Esophagus (tissue), 2 donors: ENCODE measurements around the gene KLHDC10. TPM values are rescaled to one million over a fixed set of nuclear protein-coding genes. Genes with fewer than 3 reads are reported as not detected.
"Not testable (repeated sequence)": the region's sequence is repeated elsewhere in the genome, so short reads cannot be mapped to it uniquely, and the experiment has no call there.

ENCODE experiments used
- H3K27ac ChIP-seq, 2 donors: one replicate each; pipeline ENCODE4 v1.5.1; 2013; ENCODE audit warnings: low read depth in 2 of 2, mild to moderate bottlenecking in 2 of 2, inconsistent platforms in 1 of 2, low read length in 1 of 2, moderate library complexity in 1 of 2
- H3K27me3 ChIP-seq, 2 donors: one replicate each; pipeline ENCODE4 v1.6.1; 2013; ENCODE audit warnings: low read length in 2 of 2, control low read depth in 1 of 2, mild to moderate bottlenecking in 1 of 2; ENCODE audit not compliant: insufficient read depth in 2 of 2, control insufficient read depth in 1 of 2
- H3K36me3 ChIP-seq, 2 donors: one replicate each; pipeline ENCODE4 v1.6.1; 2013; ENCODE audit warnings: low read length in 1 of 2; ENCODE audit not compliant: control insufficient read depth in 2 of 2, insufficient read depth in 2 of 2
- H3K4me1 ChIP-seq, 2 donors: one replicate each; pipeline ENCODE4 v1.6.1; 2013; ENCODE audit warnings: low read length in 1 of 2; ENCODE audit not compliant: control insufficient read depth in 2 of 2, insufficient read depth in 2 of 2
- H3K4me3 ChIP-seq, 2 donors: one replicate each; pipeline ENCODE4 v1.5.1; 2013; ENCODE audit warnings: low read length in 2 of 2, mild to moderate bottlenecking in 2 of 2, low read depth in 1 of 2, moderate library complexity in 1 of 2
- H3K9me3 ChIP-seq, 2 donors: one replicate each; pipeline ENCODE4 v1.6.1; 2013; ENCODE audit warnings: mild to moderate bottlenecking in 2 of 2, low read depth in 1 of 2, low read length in 1 of 2, moderate library complexity in 1 of 2; ENCODE audit not compliant: control insufficient read depth in 2 of 2, insufficient read depth in 1 of 2
- WGBS, 2 donors: extraction: QIAGEN DNeasy Blood & Tissue Kit; methylation state at CpG; one replicate each; pipeline ENCODE4 v1.1.7; 2013; 5-methylcytosine and 5-hydroxymethylcytosine counted together
- polyA plus RNA-seq, 2 donors: library from polyadenylated mRNA; stranded (reverse); fragments of 200-250 nt; gene quantifications; one replicate each; pipeline ENCODE4 v1.2.3, GENCODE V29; 2013
- donor health status: healthy with polysubstance abuse.
- donor health status: Bipolar disorder and iron deficiency.

Gene KLHDC10
- polyA plus RNA-seq, 2 donors: 6.6 to 7.3 TPM

- Histone ChIP-seq H3K9me3 (peaks cover 0 to 4% of the 10 kb centered on the region in 2 donors), H3K36me3 (peaks cover 10 to 18% of the 10 kb centered on the region in 2 donors)
Measured at GRCh38 chr7:130160455-130160854, 90.1 kb downstream of the KLHDC10 start.

GRCh38 chr7:130162196-130162595 is 91.9 kb downstream of the KLHDC10 start:
- no peak overlapping the region for H3K27ac ChIP-seq
- H3K4me1 ChIP-seq: no peaks in the 10 kb centered on the region
- peaks cover 10 to 18% of the 10 kb centered on the region in 2 donors for H3K36me3 ChIP-seq
- no peaks in the 10 kb centered on the region for H3K27me3 ChIP-seq
- WGBS, 2 donors: 91 to 95% methylated on average over 5 of the region's 5 CpGs
- H3K4me3 ChIP-seq: no peak overlapping the region
- H3K9me3 ChIP-seq: no peaks in the 10 kb centered on the region

More at GRCh38 chr7:130160455-130160854, 90.1 kb downstream of the KLHDC10 start:
- Histone ChIP-seq H3K27ac (no peak overlapping the region), H3K4me1 (no peaks in the 10 kb centered on the region), H3K27me3 (no peaks in the 10 kb centered on the region), H3K4me3 (no peak overlapping the region)
- 91 to 98% methylated on average over 8 of the region's 8 CpGs for WGBS, 2 donors

- H3K4me1 ChIP-seq: no peaks in the 10 kb centered on the region
- no peaks in the 10 kb centered on the region for H3K27me3 ChIP-seq
- H3K4me3 ChIP-seq: no peak overlapping the region
- no peak overlapping the region for H3K27ac ChIP-seq
- 90 to 94% methylated on average over 4 of the region's 4 CpGs for WGBS, 2 donors
- H3K9me3 ChIP-seq: no peaks in the 10 kb centered on the region
- no peaks in the 10 kb centered on the region for H3K36me3 ChIP-seq
Measured at GRCh38 chr7:130174237-130174959, 104.1 kb downstream of the KLHDC10 start.

GRCh38 chr7:130178251-130178650 is 107.9 kb downstream of the KLHDC10 start:
- H3K36me3 ChIP-seq: peaks cover under 1 to 2% of the 10 kb centered on the region in 2 donors
- H3K9me3 ChIP-seq: no peaks in the 10 kb centered on the region
- no peak overlapping the region for H3K27ac ChIP-seq
- H3K4me3 ChIP-seq: no peak overlapping the region
- H3K27me3 ChIP-seq: no peaks in the 10 kb centered on the region
- WGBS, 2 donors: 76 to 95% methylated on average over 4 of the region's 4 CpGs
- no peaks in the 10 kb centered on the region for H3K4me1 ChIP-seq

GRCh38 chr7:130179631-130180030 is 109.3 kb downstream of the KLHDC10 start:
- no peaks in the 10 kb centered on the region for H3K9me3 ChIP-seq

GRCh38 chr7:130180571-130181262 is 110.4 kb downstream of the KLHDC10 start:
- Histone ChIP-seq H3K4me3 (no peak overlapping the region), H3K4me1 (no peaks in the 10 kb centered on the region), H3K27ac (no peak overlapping the region), H3K36me3 (peaks cover 2 to 3% of the 10 kb centered on the region in 2 donors), H3K9me3 (no peaks in the 10 kb centered on the region), H3K27me3 (no peaks in the 10 kb centered on the region)
- WGBS, 2 donors: 88 to 90% methylated on average over 9 of the region's 9 CpGs

More at GRCh38 chr7:130179631-130180030, 109.3 kb downstream of the KLHDC10 start:
- WGBS, 2 donors: 95 to 99% methylated on average over 2 of the region's 2 CpGs
- no peaks in the 10 kb centered on the region for H3K27me3 ChIP-seq
- no peaks in the 10 kb centered on the region for H3K4me1 ChIP-seq
- H3K36me3 ChIP-seq: peaks cover 2 to 3% of the 10 kb centered on the region in 2 donors
- no peak overlapping the region for H3K27ac ChIP-seq
- H3K4me3 ChIP-seq: no peak overlapping the region

- Histone ChIP-seq H3K4me1 (no peaks in the 10 kb centered on the region), H3K9me3 (no peaks in the 10 kb centered on the region), H3K27ac (no peak overlapping the region), H3K4me3 (no peak overlapping the region), H3K36me3 (peaks cover 2 to 3% of the 10 kb centered on the region in 2 donors), H3K27me3 (no peaks in the 10 kb centered on the region)
- 88 to 94% methylated on average over 2 of the region's 2 CpGs for WGBS, 2 donors
Measured at GRCh38 chr7:130181263-130181605, 110.9 kb downstream of the KLHDC10 start.

- Histone ChIP-seq H3K27me3 (no peaks in the 10 kb centered on the region), H3K9me3 (no peaks in the 10 kb centered on the region), H3K4me3 (no peak overlapping the region), H3K4me1 (no peaks in the 10 kb centered on the region), H3K27ac (no peak overlapping the region), H3K36me3 (peaks cover 2 to 3% of the 10 kb centered on the region in 2 donors)
- 67 to 73% methylated on average over 2 of the region's 2 CpGs for WGBS, 2 donors
Measured at GRCh38 chr7:130182990-130183389, 112.7 kb downstream of the KLHDC10 start.

GRCh38 chr7:130184349-130184748 is 114.0 kb downstream of the KLHDC10 start:
- not testable (repeated sequence) for H3K36me3 ChIP-seq, H3K27ac ChIP-seq, H3K4me1 ChIP-seq, H3K27me3 ChIP-seq, H3K4me3 ChIP-seq, H3K9me3 ChIP-seq
- WGBS, 2 donors: 92 to 95% methylated on average over 5 of the region's 5 CpGs
